GM10248 (cell line): ENCODE measurements around the gene ARPC5.
A peak's percentile ranks its signal among the peaks of the same experiment; 100 is the strongest.
"Not testable (repeated sequence)": the region's sequence is repeated elsewhere in the genome, so short reads cannot be mapped to it uniquely, and the experiment has no call there.

ENCODE experiments used
- CTCF ChIA-PET: fragments of 300-600 bp; sonication (Branson Sonifier 250); formaldehyde crosslinking; extraction: SDS; loops from one replicate; lab custom pipeline; 2021; ENCODE audit warnings: antibody characterized with exemption; lab: Yijun Ruan, JAX
- POLR2A ChIA-PET: fragments of 350-650 bp; sonication (Branson Sonifier 250); formaldehyde crosslinking; extraction: SDS; loops from one replicate; lab custom pipeline; 2020; ENCODE audit warnings: antibody characterized with exemption; lab: Yijun Ruan, JAX
- DNase-seq: peaks from one replicate; pipeline ENCODE4 v3.0.0; 2012; ENCODE audit errors: extremely low spot score
- CTCF ChIP-seq: IDR thresholded peaks from 2 replicates; pipeline ENCODE4 v1.5.1; 2012; ENCODE audit warnings: mild to moderate bottlenecking, low read depth; ENCODE audit errors: extremely low read depth, missing control alignments, control extremely low read depth

Gene ARPC5

GRCh38 chr1:183635606-183636333 lies at the start of gene ARPC5:
TSS of gene ARPC5 (minus strand) at chr1:183635783. CDS start at chr1:183635659, 124 bp downstream.
- ChIA-PET POLR2A (interaction anchor here (0.5 kb wide), 1 partner anchor 77 kb away, joined by 3 read pairs; no protein-coding TSS in a partner anchor), CTCF (interaction anchor here (1.0 to 7.0 kb wide), 3 partner anchors 20 to 279 kb away, joined by 4 to 47 read pairs (median 17); no protein-coding TSS in a partner anchor)
- DNase-seq, result peak; percentile 96
- TF ChIP-seq CTCF, result no peak

- POLR2A ChIA-PET, result no interaction called here
- DNase-seq, result peak; percentile 64
- TF ChIP-seq CTCF, result peak; percentile 72
- CTCF ChIA-PET, result interaction anchor here (0.6 to 6.1 kb wide), 78 partner anchors 10 to 732 kb away, joined by 3 to 118 read pairs (median 5); partner anchors contain the start of genes APOBEC4, ARPC5 and RGL1
Measured at GRCh38 chr1:183685112-183685713, 49.6 kb upstream of the ARPC5 start.

- CTCF ChIA-PET, POLR2A ChIA-PET: not testable (repeated sequence)
Measured at GRCh38 chr1:183679363-183679762, 43.8 kb upstream of the ARPC5 start.

GRCh38 chr1:183678819-183679218 lies 43.2 kb upstream of the ARPC5 start:
- POLR2A ChIA-PET, result no interaction called here
- no peak for TF ChIP-seq CTCF
- CTCF ChIA-PET, result interaction anchor here (2.0 kb wide), 1 partner anchor 24 kb away, joined by 14 read pairs; no protein-coding TSS in a partner anchor
- no peak for DNase-seq

More at GRCh38 chr1:183679363-183679762, 43.8 kb upstream of the ARPC5 start:
- DNase-seq, result not testable (repeated sequence)

GRCh38 chr1:183676586-183677189 lies 41.1 kb upstream of the ARPC5 start:
- DNase-seq, result no peak
- ChIA-PET CTCF (interaction anchor here (1.4 to 4.6 kb wide), 4 partner anchors 8 to 239 kb away, joined by 3 to 53 read pairs (median 14); no protein-coding TSS in a partner anchor), POLR2A (no interaction called here)
- TF ChIP-seq CTCF, result no peak

- CTCF ChIA-PET, result interaction anchor here (1.4 to 4.6 kb wide), 3 partner anchors 9 to 240 kb away, joined by 3 to 53 read pairs (median 15); no protein-coding TSS in a partner anchor
- DNase-seq, result no peak
- POLR2A ChIA-PET, result no interaction called here
- no peak for TF ChIP-seq CTCF
Measured at GRCh38 chr1:183675883-183676585, 40.5 kb upstream of the ARPC5 start.
